ENCODE data around the gene COMMD9.

Gene COMMD9

DNA sequence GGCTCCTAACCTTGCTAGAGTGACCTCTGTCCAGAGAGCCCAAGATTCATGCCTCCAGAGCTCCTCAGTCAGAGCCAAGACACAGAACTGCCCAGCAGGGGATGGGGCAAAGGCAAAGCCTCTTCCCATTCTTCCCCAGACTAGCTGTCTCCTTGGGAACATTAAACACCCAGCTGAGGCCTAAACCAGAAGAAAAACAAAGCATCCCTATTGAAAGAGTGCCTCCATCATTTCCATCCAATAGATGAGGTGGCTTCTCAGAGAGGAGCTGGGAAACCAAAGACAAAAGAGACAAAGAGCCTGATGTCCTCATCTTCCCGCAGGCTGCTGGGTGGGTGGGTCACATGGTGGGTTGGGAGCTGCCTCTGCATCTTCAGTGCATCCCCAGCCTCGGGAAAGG, 37.4 kb downstream of the COMMD9 start:
- DNase-seq: no peak

DNA sequence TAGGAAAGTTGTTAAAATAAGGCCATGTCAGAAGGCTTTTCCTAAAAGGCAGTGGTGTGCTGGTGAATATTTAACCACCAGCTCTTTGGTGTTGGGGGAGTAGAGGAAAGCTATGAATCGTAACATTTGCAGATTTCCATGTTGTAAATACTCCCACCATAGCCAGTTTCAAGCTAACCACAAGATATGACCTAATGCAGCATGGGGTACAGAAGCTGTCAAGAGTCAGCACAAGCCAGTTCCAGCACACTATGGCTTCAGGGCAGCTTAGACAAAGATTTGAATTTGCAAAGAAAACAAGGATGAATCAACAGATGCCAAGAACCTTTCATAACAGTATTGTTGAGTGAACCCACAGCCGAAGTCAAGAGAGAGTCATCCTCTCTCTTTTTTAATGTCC, 40.0 kb downstream of the COMMD9 start:
- DNase-seq: no peak

DNA sequence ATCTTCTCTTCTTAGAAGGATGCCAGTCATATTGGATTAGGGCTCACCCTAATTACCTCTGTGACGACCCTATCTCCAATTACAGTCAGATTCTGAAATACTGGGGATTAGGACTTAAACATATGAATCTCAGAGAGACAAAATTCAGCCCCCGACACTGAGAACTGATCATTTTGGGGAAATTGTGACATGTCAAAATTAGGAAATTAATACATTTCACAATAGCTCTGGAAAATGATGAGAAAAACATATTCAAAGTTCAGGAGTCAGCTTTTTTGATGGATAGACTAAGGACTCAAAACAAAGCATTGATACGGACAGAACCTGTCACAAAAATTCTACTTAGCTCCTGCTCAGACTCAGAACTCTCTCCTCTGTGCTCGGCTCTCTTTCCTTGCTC, 40.8 kb downstream of the COMMD9 start:
- no peak for DNase-seq

DNA sequence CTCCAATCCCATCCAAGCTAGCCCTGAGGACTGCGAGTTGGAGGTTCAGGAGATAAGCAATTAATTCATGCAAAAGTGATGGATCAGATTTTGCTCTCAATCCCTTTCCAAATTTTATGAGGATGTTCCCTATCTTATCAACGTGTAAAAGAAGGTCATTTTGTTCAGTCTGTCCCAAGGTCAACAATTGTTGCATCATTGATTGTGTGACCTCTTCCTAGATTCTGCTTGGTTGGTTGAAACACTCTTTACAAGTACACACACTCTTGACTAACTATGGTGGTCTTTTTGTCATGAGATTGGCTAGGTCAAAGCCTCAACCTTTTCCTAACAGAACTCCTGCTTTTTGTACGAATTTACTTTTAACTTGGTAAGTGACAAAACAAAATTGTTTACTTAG, 41.7 kb downstream of the COMMD9 start:
- no peak for DNase-seq

DNA sequence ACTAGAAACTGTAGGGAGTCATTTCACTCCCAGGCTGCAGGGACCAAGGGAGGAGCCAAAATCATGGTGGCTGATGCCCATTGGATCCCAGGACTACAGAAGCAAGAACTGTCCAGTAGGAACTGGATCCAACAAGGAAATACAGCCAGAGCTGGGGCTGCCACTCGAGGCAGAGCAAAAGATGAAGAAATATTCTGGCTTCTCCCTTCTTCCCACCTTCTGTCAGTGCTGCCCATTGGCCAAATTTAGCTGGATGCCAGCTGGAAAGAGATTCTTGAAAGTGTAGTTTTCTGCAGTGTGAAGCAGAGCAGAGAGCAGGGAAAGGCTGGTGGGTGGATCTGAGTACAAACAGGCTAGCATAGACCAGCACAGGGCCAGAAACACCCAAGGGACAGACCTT, 45.6 kb downstream of the COMMD9 start:
- DNase-seq: no peak

DNA sequence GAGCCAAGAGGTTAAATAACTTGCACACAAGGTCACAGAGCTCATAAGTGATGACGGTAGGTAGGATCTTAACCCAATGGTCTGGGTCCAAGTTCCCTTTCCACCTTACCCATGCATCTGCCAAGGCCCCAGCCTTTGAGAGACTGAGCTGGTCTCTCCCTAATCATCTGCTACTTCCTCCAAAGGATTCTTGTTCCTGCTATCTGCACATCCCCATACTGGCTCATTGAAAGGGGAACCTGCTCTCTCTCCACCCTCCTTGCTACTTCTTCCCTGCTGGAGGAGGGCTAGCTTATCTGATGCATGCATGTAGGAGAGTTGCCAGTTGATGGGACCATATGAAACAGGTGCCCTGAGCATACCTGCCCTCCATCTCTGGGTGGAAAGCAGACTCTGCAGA, 47.7 kb downstream of the COMMD9 start:
- DNase-seq: no peak

DNA sequence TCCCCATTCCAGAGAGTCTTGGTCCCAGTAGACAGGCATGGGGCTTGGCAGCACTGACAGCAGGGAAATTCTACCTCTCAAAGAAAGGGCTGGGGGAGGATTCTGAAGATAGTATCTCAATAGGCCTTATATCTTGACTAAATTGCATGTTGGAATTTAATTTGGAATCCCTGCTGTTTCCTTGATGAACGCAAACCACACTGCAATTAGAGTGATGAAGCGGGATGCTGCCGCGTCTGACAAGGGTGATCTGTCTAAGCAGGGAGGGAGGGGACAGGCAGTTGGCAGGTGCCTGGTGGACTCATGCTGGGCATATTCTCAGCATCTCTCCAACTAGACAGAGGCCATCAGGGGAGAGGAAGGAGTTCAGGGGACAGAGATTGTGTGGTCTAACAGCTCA, 48.4 kb downstream of the COMMD9 start:
- peak; percentile 4 to 38 for DNase-seq

DNA sequence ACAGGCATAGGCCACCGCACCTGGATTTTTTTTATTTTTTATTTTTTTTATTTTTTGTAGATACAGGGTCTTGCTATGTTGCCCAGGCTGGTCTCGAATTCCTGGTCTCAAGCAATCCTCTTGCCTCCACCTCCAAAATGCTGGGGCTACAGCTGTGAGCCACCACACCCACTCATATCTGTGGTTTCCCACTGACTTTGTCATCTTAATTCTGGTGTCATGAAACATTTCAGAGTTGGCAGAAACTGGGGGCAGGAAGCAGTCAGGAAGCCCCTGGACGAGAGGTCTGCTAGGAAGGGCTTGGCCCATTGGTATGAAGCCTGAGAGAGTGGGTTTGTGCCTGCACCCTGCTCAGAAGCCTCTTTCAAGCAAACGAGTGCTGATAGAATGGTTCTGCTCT, 49.1 kb downstream of the COMMD9 start:
- DNase-seq: no peak

DNA sequence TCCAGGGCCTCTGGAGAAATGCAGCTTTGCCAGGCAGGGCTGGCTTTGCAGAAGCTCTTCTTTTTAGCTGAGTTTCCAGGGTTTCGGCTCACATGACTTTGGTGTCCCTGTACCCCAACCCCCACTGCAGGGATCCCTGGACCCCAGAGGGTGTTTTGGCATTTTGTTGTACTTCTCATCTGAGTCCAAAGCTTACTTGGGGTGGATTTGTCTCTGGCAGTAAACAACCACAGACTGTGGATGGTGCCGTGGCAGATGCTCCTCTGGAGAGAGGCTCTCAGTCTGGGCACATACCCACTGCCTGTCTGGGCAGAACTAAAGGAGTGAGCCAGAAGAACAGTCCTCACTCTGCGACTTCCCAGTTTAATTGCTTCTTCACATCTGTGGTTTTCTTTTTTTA, 49.6 kb downstream of the COMMD9 start:
- DNase-seq: no peak

DNA sequence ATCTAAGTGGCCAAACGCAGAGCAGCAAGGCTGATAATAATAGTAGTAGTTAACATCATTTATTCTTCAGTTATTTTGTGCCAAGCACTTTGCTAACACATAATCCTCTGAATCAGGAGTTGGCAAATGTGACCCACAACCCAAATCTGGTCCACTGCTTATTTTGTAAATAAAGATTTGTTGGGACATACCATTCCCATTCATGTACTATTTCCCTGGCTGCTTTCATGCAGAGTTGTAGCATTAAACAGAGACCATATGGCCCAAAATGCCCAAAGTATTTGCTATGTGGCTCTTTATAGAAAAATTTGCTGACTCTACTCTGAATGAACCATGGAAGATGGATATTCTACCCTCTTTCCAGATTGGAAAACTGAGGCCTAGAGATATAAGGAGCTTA, 50.3 kb downstream of the COMMD9 start:
- no peak for DNase-seq

DNA sequence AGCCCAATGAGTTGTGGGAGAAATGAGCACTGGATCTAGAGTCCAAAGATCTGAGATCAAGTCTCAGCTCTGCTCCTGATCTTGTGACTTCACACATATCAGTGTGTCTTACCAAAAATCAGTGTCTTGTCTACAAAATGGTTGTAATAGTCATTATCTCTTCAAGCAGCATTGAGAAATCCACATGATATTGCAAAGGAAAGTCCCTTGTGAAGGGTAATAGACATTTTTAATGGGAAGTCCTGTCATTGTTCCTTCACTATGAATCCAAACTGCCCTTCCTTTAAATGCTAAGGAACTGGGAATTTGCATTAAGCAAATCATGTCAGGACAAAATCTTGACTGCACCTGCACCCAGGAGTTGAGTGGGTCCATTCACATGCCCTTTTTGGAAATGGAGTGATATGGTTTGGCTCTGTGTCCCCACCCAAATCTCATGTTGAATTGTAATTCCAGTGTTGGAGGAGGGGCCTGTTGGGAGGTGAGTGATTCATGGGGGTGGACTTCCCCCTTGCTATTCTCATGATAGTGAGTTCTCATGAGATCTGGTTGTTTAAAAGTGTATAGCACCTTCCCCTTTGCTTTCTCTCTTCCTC, 51.1 kb downstream of the COMMD9 start:
- no peak for DNase-seq

DNA sequence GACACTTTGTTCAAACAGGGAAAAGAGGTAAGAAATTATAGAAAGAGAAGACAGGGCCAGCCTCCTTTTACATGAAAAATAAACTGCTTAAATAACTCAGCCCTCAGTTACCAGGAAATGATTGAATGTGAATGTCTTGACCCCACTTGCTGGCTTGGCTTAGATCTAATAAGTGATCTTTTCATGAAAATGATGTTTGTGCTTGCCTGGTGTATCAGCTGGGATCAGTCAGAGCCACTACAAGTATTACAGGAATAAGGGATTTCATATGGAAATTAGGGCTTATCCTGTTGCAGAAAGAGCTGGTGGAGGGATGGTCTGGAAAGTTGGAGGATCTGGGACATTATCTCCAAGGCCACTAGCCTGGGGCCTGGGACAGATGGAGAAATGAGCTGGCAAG, 51.8 kb downstream of the COMMD9 start:
- no peak for DNase-seq

DNA sequence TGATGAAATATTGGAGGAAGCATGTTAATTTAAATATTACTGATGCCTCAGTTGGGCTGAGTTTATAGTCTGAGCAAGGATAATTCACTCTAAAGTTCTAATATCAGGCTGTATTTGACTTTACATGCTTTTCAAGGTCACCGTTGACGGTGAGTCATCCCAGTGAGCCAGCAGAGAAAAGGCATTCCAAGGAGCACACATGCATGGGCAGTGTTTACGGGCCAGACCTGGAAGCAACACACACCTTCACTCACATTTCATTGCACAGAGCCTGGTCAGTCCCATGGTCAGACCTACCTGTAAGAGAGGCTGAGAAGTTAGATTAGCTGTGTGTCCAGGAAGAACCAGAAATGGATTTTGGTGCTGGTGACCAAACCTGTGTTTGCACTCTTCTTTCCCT, 53.5 kb downstream of the COMMD9 start:
- no peak for DNase-seq

DNA sequence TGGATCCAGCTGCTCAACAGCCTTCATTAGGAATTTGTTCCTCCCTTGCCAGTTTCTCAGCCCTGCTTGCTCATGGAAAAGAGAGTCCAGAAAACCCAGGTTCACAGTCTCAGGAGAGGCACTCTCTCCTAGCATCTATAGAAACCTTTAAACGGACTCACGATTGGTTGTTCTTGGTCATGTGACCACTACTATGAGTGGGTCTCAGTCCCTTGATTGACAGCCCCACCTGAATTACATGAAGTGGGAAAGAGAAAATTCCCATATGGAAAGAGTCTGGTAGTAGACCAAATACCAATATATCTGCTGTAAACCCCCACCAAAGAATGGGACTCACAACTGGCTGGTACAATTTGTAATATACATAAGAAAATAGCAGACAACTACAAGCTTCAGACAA, 54.4 kb downstream of the COMMD9 start:
- DNase-seq: no peak

DNA sequence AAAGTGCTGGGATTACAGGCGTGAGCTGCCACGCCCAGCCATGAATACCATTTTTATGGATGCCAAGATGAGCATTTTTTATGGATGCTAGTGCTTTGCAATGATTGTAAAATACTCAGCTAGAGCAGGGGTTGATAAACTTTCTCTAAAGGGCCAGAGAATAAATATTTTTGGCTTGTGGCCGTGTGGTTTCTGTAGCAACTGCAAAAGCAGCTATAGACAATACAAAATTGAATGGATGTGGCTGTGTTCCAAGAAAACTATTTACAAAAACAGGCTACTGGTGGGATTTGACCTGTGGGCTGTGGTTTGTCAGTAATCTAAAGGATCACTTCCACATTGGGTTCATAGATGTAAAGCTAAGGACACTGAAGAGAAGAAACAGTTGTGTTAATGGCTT, 56.0 kb downstream of the COMMD9 start:
- peak; percentile 36 to 68 for DNase-seq

DNA sequence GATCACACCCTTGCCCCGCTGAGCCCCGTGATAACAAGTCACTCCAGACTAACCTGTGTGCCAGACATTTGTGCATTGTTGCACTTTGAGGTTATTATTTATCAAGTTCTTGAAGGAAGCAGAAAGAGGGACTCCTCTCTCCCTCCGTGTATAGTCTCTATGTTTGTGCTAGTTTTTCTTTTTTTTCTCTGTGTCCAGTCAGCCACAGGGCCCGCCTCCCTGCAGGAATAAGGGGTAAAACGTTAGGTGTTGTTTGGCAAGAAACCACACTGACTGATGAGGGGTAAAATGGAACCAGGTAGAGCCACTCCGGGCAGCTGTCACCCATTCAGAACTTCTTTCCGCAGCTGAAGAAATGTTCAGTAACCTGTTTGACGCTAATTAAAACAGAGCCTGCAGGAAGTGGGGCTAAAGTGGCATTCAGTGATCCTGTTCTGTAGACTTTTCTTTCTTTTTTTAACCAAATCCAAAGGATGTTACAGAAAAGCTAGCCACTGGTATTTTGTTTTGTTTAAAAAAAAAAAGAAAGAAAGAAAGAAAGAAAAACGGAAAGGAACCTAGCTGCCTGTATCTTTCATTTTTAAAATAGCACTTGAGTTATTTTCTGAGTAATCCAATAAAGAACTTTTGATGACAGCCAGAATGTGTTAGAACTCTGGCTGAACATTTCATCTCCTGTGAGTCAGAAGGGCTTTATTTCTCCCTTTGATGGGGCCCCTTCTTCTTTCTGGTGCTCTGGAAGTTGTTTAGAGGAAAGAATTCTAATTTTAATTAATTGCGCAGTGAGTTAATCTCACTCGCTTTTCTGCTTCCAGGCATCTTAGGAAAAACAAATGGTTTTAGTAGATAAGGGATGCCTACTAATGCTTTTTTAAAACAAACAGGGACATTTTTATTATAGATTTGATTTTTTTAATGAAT, 58.2 kb downstream of the COMMD9 start:
- peak in 1 of 2 experiments; percentile 16 for DNase-seq

DNA sequence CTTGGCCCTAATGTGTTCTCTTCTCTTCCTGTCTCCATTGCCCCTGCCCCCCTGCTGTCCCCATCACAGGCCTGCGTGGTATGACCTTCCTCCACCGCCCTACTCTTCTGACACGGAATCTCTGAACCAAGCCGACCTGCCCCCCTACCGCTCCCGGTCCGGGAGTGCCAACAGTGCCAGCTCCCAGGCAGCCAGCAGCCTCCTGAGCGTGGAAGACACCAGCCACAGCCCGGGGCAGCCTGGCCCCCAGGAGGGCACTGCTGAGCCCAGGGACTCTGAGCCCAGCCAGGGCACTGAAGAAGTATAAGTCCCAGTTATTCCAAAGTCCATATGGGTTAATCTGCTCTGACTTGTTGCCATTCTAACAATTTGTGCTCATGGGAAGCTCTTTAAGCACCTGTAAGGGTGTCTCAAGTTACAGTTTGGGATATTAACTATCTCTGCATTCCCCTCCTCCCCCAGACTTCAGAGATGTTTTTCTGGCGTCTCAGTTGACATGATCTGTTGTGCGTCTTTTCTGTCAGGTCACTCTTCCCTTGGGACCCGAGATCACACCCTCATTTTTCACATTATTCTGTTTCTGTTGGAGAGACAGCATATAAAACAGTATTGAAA, 60.0 kb downstream of the COMMD9 start:
- DNase-seq: no peak

DNA sequence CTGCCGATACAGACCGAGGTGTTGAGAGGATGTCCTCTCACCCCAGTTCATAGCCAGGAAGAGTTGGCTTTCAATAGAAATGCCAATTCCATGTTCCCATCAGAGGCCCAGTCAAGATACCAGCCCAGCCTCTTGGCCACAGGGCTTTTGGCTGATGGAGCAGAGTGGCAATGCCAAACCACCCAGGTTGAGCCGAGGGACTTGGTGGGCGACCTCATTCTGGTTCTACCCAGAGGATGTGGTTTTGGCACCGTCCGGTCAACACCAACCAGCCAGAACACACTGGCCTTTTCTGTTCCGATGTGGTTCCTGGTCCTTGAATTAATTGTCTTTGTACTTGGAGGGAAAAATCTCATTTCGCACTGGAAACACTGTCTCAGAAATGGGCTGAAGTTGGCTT, 60.5 kb downstream of the COMMD9 start:
- DNase-seq: no peak

DNA sequence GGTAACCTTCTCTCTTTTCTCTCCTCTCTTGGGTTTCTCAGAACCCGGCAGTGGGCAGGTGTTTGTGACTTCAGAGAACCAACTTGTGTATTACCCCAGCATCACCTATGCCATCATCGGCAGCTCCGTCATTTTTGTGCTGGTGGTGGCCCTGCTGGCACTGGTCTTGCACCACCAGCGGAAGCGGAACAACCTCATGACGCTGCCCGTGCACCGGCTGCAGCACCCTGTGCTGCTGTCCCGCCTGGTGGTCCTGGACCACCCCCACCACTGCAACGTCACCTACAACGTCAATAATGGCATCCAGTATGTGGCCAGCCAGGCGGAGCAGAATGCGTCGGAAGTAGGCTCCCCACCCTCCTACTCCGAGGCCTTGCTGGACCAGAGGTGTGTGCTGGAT, 62.2 kb downstream of the COMMD9 start:
- no peak for DNase-seq

DNA sequence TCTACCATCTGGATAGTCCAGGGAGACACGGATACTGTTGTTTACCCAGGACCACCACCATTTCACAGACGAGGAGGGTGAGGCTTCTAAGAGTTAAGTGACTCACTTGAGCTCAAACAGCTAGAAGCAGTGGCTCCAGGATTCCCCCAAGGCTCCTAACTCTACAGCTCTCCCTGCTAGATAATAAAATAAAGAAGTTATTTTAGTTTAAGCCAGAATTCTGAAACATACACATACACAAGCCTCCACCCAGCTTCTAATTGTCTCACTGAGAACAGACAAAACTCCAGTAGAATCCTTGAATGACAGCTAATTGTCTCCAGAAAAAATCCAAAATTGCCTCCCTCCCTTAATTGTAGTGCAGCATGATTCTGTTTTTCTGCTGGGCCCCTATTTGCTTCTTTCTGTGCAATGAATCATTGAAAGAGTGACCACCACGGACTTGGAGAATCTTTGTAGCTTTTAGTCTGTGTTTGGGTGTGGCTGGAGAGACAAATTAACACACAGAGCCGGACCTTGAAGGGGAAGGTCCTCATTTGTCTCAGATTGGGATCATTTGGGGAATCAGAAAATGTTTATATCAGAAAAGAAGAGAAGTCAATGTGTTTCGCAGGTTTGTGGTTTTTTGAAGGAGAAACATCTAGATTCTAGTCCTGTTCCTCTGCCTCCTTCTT, 64.9 kb downstream of the COMMD9 start:
- DNase-seq: no peak

DNA sequence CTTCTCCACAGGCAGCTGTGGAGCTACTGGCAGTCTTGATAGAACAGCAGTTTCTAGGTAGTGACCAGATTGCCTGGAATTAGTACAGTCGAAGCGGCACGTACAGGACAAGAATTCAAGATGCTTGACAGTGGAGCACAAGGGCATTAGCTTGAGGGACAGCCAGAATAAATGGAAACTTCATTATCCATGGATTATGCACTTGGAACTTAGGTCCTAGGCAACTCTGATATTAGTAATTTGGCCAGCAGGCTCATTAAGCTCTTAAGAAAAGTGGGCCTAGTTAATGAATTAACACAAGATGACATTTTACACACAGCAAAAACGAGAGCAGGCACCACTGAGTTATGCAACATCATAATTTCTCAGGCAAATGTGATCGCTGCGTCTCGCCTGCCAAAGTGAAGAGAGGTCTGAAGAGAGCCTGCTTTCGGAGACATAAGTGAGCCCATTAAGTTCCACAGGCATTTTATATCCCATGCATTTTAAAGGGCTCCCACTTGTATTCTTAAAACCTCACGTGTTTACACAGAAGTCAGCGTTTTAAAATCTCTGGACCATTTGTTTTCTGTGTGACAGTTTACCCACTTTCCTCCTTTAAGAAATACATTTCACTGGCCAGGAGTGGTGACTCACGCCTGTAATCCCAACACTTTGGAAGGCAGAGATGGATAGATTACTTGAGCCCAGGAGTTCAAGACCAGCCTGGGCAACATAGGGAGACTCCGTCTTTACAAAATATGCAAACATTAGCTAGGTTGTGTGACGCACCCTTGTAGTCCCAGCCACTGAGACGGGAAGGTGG, 66.2 kb downstream of the COMMD9 start:
- DNase-seq: no peak

Data from NCI-H2081 (cell line).